Glutamatergic neuron (in vitro differentiated cells): ENCODE data around the gene TMLHE. TPM values are rescaled to one million over a fixed set of nuclear protein-coding genes. Genes with fewer than 3 reads are reported as not detected.
"Not testable (repeated sequence)": the region's sequence is repeated elsewhere in the genome, so short reads cannot be mapped to it uniquely, and the experiment has no call there.

ENCODE experiments used
- DNase-seq: peaks from one replicate; pipeline ENCODE4 v3.0.0; 2022
- H3K27ac Mint-ChIP-seq: one replicate; pipeline ENCODE4 v1.8.0; 2020; ENCODE audit warnings: mild to moderate bottlenecking, mixed read lengths, inconsistent platforms; ENCODE audit not compliant: unreplicated experiment
- H3K27me3 Mint-ChIP-seq: one replicate; pipeline ENCODE4 v1.8.0; 2020; ENCODE audit warnings: mild to moderate bottlenecking, moderate library complexity, mixed read lengths, inconsistent platforms; ENCODE audit not compliant: unreplicated experiment
- H3K36me3 Mint-ChIP-seq: one replicate; pipeline ENCODE4 v1.8.0; 2020; ENCODE audit warnings: mild to moderate bottlenecking, mixed read lengths, inconsistent platforms; ENCODE audit not compliant: unreplicated experiment
- H3K4me1 Mint-ChIP-seq: one replicate; pipeline ENCODE4 v1.8.0; 2020; ENCODE audit warnings: mild to moderate bottlenecking, low read depth, mixed read lengths, inconsistent platforms; ENCODE audit not compliant: unreplicated experiment
- H3K4me3 Mint-ChIP-seq: one replicate; pipeline ENCODE4 v1.8.0; 2020; ENCODE audit warnings: mild to moderate bottlenecking, mixed read lengths, inconsistent platforms; ENCODE audit not compliant: unreplicated experiment
- H3K9me3 Mint-ChIP-seq: one replicate; pipeline ENCODE4 v1.8.0; 2020; ENCODE audit warnings: mild to moderate bottlenecking, moderate library complexity, mixed read lengths, inconsistent platforms; ENCODE audit not compliant: unreplicated experiment
- CTCF ChIP-seq: fragments of 200-600 bp; sonication (generic); IDR thresholded peaks from one replicate; pipeline ENCODE4 v1.5.0; 2021; ENCODE audit not compliant: partially characterized antibody, unreplicated experiment
- total RNA-seq: library from RNA; stranded (reverse); fragmentation: NEBNext Ultra II Directional; extraction: Animal tissue kit (Norgen Biotek cat#: 25700); gene quantifications from one replicate; pipeline ENCODE4 v1.2.1, GENCODE V29; 2021; ENCODE audit not compliant: unreplicated experiment

TMLHE gene
- total RNA-seq, 1 donor from 2014 or later, result 26.1 TPM

GRCh38 chrX:155637714-155638113 lies 25.0 kb upstream of the TMLHE start:
- Mint-ChIP-seq H3K9me3 (no peaks in the 10 kb centered on the region), H3K36me3 (no peaks in the 10 kb centered on the region), H3K4me3 (no peak overlapping the region), H3K27ac (no peak overlapping the region), H3K27me3 (peaks cover 2% of the 10 kb centered on the region), H3K4me1 (peaks cover 5% of the 10 kb centered on the region)
- TF ChIP-seq CTCF, result no peak
- no peak for DNase-seq

GRCh38 chrX:155635019-155635418 lies 22.3 kb upstream of the TMLHE start:
- H3K4me1 Mint-ChIP-seq, H3K4me3 Mint-ChIP-seq, H3K27ac Mint-ChIP-seq, H3K36me3 Mint-ChIP-seq, DNase-seq, H3K27me3 Mint-ChIP-seq, H3K9me3 Mint-ChIP-seq: not testable (repeated sequence)

- DNase-seq, result no peak
- Mint-ChIP-seq H3K27me3 (no peaks in the 10 kb centered on the region), H3K4me1 (peaks cover 2% of the 10 kb centered on the region), H3K36me3 (no peaks in the 10 kb centered on the region), H3K27ac (no peak overlapping the region), H3K4me3 (no peak overlapping the region), H3K9me3 (peaks cover 2% of the 10 kb centered on the region)
- TF ChIP-seq CTCF, result no peak
Observed at GRCh38 chrX:155632431-155633100, 19.8 kb upstream of the TMLHE start.

GRCh38 chrX:155620110-155620509 lies 7.4 kb upstream of the TMLHE start:
- not testable (repeated sequence) for H3K9me3 Mint-ChIP-seq, H3K36me3 Mint-ChIP-seq, H3K4me3 Mint-ChIP-seq, H3K27me3 Mint-ChIP-seq, H3K4me1 Mint-ChIP-seq, DNase-seq, H3K27ac Mint-ChIP-seq

- H3K4me3 Mint-ChIP-seq, result no peak overlapping the region
Observed at GRCh38 chrX:155615938-155616337, 3.2 kb upstream of the TMLHE start.

More at GRCh38 chrX:155615938-155616337, 3.2 kb upstream of the TMLHE start:
- no peaks in the 10 kb centered on the region for H3K9me3 Mint-ChIP-seq
- H3K27ac Mint-ChIP-seq, result no peak overlapping the region
- DNase-seq, result no peak
- no peaks in the 10 kb centered on the region for H3K4me1 Mint-ChIP-seq
- no peaks in the 10 kb centered on the region for H3K36me3 Mint-ChIP-seq
- TF ChIP-seq CTCF, result no peak
- peaks cover 3% of the 10 kb centered on the region for H3K27me3 Mint-ChIP-seq
